ES-I3 (cell line): Measurements from ENCODE around the gene IQSEC2.

Source experiments
- H3K36me3 ChIP-seq: 2 replicates; pipeline ENCODE4 v1.6.1; 2013; ENCODE audit warnings: mild to moderate bottlenecking, low read length, control low read depth, moderate library complexity; ENCODE audit not compliant: insufficient read depth
- H3K4me1 ChIP-seq: 2 replicates; pipeline ENCODE4 v1.6.1; 2013; ENCODE audit warnings: mild to moderate bottlenecking, control low read depth, low read length; ENCODE audit not compliant: insufficient read depth
- H3K9ac ChIP-seq: 2 replicates; pipeline ENCODE4 v1.6.1; 2013; ENCODE audit warnings: low read depth, mild to moderate bottlenecking, low read length, moderate library complexity
- H3K9me3 ChIP-seq: 2 replicates; pipeline ENCODE4 v1.6.1; 2013; ENCODE audit warnings: mild to moderate bottlenecking, low read length, moderate library complexity; ENCODE audit not compliant: control insufficient read depth, insufficient read depth

The IQSEC2 gene

DNA sequence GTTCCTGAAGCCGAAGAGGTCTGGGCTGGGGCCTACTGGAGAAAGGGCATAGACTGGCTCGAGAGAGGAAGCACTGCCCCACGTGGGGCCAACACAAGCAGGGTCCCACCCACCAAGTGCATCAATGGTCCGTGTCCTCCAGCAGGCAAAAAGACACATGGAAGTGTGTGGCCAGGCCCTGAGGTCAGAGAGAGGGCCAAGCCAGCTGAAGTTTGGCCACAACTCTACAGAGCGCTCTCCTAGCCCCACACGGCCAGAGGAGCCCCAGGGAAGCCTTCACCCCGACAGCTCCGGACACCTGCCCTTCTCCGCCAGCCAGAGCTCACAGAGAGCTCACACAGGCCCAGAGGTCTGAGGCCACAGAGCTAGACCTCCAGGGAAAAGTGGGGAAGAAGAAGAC lies 47.8 kb downstream of the IQSEC2 start:
- Histone ChIP-seq H3K9me3 (no peaks in the 10 kb centered on the region), H3K9ac (no peak overlapping the region), H3K4me1 (no peaks in the 10 kb centered on the region), H3K36me3 (no peaks in the 10 kb centered on the region)

DNA sequence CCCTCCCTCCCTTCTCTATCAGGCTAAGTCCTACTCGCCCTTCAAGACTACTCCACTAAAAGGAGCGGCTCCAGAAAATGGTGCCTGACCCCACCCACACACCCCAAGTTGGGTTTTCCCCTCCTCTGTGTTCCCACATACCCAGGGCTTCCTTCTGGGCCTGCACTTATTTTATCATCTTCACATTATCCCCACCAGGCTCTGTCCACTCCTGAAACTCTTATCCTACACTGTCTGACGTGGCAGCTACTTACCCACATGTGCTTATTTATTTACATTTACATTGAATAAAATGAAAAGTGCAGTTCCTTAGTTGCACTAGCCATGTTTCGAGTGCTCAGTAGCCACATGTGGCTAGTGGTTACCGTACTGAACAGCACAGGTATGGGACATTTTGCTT lies 51.3 kb downstream of the IQSEC2 start:
- Histone ChIP-seq H3K9me3 (no peaks in the 10 kb centered on the region), H3K36me3 (no peaks in the 10 kb centered on the region), H3K9ac (no peak overlapping the region), H3K4me1 (no peaks in the 10 kb centered on the region)

DNA sequence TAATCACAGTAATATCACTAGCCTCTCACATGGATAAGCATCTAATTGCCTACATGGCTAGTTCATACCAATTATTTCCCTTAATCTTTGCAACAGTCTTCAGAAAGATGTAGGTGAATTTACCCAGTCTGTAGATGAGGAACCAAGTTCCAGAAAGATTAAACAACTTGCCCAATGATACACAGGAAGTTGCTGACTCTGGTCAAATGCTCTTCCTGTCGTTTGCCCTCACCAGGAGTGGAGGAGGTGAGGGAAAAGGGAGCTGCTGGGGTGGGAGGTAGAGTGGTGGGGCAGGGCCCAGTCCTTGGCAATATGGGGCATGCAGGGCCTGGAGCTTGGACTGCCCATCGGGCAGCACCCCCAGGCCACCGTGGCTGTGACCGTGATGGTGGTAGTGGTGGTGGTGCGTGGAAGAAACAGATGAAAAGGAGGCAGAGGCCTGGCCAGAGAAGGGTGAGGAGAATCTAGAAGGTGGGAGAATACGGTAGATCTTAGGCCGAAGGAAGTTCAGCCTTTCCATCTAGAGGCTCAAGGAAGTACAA lies 54.1 kb downstream of the IQSEC2 start:
- H3K9ac ChIP-seq: no peak overlapping the region
- no peaks in the 10 kb centered on the region for H3K36me3 ChIP-seq
- H3K4me1 ChIP-seq: no peaks in the 10 kb centered on the region; the same call in 1 of the 2 replicates
- H3K9me3 ChIP-seq: no peaks in the 10 kb centered on the region

DNA sequence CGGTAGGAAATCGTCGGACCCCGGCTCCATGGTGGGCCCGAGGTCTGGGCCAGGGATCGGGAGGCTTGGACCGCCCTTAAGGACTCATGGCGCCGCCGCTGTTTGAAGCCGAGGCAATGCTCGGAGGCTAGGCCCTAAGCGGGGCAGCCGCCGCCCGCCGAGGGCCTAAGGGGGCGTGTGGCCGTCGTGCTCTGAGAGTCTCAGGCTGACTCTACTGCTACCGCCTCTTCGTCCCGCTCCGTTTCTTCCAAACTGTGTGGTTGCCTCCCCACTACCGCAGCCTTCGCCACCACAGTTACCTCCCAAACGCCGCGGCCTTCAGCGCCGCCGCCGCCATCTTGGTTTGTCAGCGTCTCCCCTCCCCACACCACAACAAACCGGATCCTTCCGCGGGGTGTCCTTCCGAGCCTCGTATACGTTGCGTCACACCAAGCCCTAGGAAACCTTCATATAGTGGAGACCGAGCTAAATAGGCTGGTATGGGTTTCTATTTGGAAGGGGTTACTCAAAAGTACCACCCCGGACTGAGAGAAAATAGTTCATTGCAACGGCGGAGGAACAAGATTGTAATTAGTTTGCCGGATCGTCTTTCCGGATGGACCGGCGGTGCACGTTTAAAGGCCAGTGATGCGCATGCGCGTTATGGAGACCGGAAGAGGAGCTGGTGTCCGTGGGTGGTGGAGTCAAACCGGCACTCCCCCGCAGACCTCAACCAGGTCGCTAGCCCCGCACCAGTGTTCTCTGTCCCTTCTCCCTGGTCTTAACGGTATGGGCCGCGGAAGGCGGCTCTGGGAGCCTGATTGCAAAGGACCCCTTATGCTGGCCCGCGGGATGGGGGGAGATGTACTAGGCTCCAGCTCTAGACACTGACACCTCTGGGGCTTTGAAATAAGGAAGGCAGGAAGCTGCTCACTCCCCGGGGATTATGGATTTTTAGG lies 56.3 kb downstream of the IQSEC2 start, which contains the start of gene KDM5C:
Gene KDM5C (minus strand): TSS at position 348 of the 938 bp plus-strand sequence. CDS start 318 bp downstream, at position 30.
- Histone ChIP-seq H3K36me3 (no peaks in the 10 kb centered on the region; the same call in 1 of the 2 replicates), H3K9me3 (no peaks in the 10 kb centered on the region), H3K9ac (peak within 1 kb of the TSS; percentile 73), H3K4me1 (no peaks in the 10 kb centered on the region; the same call in 1 of the 2 replicates)

DNA sequence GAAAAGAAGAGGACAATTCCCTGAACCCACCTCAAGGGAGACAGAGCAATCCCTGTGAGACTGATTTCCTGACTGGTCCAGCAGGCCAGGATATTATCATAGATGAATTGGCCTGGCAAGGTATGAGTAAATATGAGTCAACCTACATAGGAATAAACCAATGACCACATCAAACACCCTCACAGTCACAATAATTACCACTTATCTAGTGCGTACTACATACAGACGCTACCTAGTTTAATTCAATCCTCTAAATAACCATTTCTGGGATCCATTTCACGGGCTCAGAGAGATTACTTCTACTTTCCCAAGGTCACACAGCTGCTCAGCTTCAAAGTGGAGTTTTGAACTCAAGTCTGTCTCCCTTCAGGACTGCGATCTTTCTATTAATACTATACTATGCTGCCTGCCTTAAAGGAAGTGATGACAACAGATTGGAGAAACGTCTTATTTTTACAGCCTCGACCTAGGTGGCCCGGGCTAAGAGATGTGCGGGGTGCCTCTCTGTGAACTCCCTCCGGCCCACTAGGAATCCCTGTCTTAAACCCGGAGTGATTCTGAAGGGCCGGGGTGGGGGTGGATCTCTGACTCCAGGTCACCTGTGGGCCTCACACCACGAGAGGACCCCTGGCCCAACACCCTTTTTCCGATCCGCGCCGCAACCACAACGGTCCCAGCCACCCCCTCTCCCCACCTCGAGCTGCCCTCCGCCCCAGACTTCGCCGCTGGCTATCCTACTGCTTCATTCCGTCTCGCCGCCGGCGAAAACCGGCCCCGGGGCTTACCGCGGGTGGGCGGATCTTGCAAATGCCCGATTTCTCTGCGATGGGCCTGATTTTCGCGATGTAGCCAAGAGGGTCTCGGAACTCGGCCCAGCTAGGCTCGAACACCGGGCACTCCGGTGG lies 57.2 kb downstream of the IQSEC2 start:
- Histone ChIP-seq H3K9ac (peak overlapping the region; percentile 73), H3K4me1 (no peaks in the 10 kb centered on the region; the same call in 1 of the 2 replicates), H3K36me3 (no peaks in the 10 kb centered on the region; the same call in 1 of the 2 replicates), H3K9me3 (no peaks in the 10 kb centered on the region)

DNA sequence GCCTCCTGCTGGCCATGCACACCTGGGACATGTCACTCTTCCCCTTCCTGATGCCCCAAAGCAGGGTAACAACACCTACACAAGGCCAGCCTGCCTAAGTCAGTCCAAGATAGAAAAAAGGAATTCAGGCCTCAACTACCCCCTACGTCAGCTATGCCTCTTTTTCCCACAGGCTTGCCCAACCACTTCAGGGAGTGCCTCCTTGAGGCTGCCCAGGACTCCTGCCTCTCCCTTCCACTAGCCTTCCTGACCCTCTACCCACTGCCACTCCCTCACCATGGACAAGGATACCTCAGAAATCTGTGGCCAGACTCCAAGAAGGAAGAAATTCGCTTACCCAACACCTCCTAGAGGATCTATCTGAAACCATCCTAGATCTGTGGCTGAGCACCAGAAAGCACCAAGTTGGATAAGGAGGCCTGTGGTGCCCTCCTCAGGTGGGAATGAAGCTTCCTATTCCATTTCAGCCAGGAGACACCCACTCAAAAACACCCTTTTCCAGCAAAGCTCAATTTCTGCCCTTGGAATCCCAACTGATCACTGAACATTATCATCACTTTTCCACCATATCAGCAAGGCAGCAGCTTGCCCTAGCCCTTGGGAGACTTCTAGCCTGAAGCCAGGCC lies 58.2 kb downstream of the IQSEC2 start:
- H3K9ac ChIP-seq: peak overlapping the region; percentile 73; the same call in 1 of the 2 replicates
- H3K4me1 ChIP-seq: no peaks in the 10 kb centered on the region; the same call in 1 of the 2 replicates
- H3K36me3 ChIP-seq: no peaks in the 10 kb centered on the region; the same call in 1 of the 2 replicates
- H3K9me3 ChIP-seq: no peaks in the 10 kb centered on the region
